GM12875 (cell line): Measurements from ENCODE around the gene LRRC28.

Experiments
- H3K4me3 ChIP-seq: one replicate; pipeline ENCODE4 v1.5.1; 2011; ENCODE audit warnings: low read depth, low read length, control low read depth
- CTCF ChIP-seq: IDR thresholded peaks from 2 replicates; pipeline ENCODE4 v1.5.1; 2011; ENCODE audit warnings: low read depth, mild to moderate bottlenecking, control low read depth, inconsistent platforms, low read length, moderate library complexity, borderline replicate concordance; ENCODE audit not compliant: insufficient read depth

Gene LRRC28

GRCh38 chr15:99250857-99251841, at the start of gene LRRC28:
LRRC28 (plus strand) TSS chr15:99251481; CDS start chr15:99255958, 4,477 bp downstream.
- peak within 1 kb of the TSS; percentile 92 for H3K4me3 ChIP-seq
- TF ChIP-seq CTCF: no peak

GRCh38 chr15:99202176-99202552, 49.1 kb upstream of the LRRC28 start:
- H3K4me3 ChIP-seq: no peak overlapping the region
- TF ChIP-seq CTCF: no peak

GRCh38 chr15:99207672-99208071, 43.6 kb upstream of the LRRC28 start:
- no peak for TF ChIP-seq CTCF
- H3K4me3 ChIP-seq: no peak overlapping the region

- TF ChIP-seq CTCF: no peak
- H3K4me3 ChIP-seq: no peak overlapping the region
Measured at GRCh38 chr15:99209326-99209725, 42.0 kb upstream of the LRRC28 start.

- no peak overlapping the region for H3K4me3 ChIP-seq
- no peak for TF ChIP-seq CTCF
Measured at GRCh38 chr15:99210334-99210733, 40.9 kb upstream of the LRRC28 start.

- TF ChIP-seq CTCF: no peak
- H3K4me3 ChIP-seq: no peak overlapping the region
Measured at GRCh38 chr15:99211926-99212325, 39.4 kb upstream of the LRRC28 start.

- H3K4me3 ChIP-seq: no peak overlapping the region
- no peak for TF ChIP-seq CTCF
Measured at GRCh38 chr15:99212406-99212805, 38.9 kb upstream of the LRRC28 start.
